CD4-positive, alpha-beta T cell treated with Interferon gamma for 1 hour (primary cell): Measurements from ENCODE around the gene SPOUT1.

Experiments used
- DNase-seq: peaks from one replicate; pipeline ENCODE4 v3.0.0-alpha.2; 2020

The SPOUT1 gene

DNA sequence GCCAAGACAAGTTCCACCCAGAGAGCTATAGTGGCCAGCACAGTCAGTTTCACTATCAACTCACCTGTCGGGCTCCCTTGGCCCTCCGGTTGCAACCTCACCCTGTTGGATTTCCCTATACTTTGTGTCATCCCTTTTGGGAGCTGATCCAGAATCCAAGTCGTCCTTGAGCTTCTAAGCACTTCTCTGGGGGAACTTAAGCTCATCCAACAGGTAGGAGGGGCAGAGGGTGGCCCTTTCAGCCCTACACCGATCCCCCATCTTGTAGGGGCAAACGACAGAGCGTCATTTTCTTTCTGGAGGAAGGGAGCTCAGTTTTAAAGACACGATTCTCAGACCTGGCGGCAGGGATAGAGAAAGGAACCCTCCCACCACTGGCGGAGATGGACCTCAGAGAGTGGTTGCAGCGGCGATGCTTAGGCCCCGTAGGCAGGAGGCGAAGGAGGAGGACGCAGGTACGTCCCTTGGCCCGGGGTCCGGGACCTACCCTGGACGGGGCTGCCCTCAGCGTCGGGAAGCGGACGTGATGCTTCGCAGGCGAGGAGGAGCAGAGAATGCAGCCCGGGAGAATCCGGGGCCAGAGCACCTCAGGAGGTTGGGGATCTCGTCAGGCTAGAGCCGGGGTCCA is 58.4 kb downstream of the SPOUT1 start:
- DNase-seq, result peak; percentile 5

DNA sequence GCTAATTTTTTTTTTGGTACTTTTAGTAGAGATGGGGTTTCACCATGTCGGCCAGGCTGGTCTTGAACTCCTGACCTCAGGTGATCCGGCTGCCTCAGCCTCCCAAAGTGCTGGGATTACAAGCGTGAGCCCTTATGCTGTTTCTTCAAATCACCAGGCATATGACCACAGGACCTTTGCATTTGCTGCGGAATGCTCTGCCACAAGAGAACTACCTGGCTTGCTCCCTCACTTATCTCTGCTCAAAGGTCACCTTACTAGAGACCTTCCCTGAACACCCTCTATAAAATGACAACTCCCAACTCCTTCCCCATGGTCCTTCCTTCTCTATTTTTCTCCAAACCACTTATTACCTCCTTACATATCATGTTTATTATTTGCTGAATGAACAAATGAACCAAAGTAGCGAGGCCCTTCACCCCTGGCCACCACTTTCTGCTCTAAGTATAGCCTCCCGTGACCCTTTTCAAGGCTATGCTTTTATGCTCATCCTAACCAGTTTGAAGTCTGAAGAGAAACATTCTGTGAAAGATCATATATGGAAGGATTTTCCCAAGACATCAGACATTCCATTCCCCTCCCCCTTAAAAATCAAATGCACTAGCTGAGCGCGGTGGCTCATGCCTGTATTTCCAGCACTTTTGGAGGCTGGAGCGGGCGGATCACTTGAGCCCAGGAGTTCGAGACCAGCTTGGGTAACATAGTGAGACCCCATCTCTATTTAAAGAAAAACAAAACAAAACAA is 59.1 kb downstream of the SPOUT1 start:
- no peak for DNase-seq
